Endothelial cell of hepatic sinusoid (primary cell): ENCODE measurements around the gene PLAC1.

ENCODE experiments used
- in situ Hi-C: cut with HindIII; loops from 2 replicates; pipeline ENCODE4 v1.10.0; 2017; ENCODE audit warnings: low sequenced_read_pairs

PLAC1 gene

DNA sequence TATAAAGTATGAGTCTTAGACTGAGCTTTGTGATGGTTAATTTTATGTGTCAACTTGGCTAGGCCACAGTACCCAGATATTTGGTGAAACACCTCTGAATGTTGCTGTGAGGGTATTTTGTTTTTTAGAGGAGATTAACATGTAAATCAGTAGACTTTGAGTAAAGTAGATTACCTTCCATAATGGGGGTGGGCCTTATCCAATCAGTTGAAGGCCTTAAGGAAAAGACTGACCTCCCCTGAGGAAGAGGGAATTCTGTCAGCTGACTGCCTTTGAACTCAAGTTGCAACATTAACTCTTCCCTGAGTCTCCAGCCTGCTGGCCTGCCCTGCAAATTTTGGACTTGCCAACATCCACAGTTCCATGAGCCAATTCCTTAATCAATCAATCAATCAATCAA is 66.0 kb downstream of the PLAC1 start:
- in situ Hi-C loops = no loop called here

GRCh38 chrX:134591502-134591901 is 66.8 kb downstream of the PLAC1 start:
- in situ Hi-C loops = no loop called here

DNA sequence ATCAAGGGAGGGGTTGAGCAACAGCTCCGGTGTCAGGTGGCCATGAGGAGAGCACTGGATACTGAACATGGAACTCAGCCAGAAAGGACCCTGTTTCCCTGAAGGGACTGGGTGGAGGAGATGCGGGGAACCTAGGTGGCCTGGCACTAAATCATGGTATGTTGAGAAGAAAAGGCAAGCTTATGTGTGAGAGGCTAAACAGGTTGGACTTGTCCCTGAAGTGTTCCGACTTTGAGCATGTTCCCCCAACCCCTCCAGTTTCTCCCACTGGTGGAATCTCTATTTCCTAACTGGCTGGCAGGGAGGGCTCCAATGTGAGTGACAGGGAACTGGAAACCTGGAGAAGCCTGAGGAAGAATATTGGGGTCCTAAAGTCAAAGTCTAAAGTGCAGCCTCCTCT is 69.5 kb downstream of the PLAC1 start:
- in situ Hi-C loops = no loop called here

DNA sequence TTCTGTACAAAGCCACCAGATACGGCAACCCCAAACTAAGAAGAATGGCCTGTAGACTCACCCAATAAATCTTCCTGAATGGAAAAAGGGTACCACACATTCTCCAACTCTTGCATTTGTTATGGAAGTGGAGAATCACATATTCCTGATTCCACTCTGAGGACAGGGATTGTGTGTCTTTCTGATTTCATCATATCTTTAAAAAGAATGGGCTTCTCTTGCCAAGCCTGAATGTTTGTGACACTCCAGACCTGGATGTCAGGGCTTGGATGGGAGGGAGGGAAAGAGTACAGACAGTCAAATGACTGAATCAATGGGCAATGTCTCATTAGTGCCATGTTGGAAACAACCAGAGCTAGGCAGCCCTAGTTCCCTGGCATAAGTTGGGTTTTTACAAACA is 77.4 kb downstream of the PLAC1 start:
- in situ Hi-C loops = no loop called here

DNA sequence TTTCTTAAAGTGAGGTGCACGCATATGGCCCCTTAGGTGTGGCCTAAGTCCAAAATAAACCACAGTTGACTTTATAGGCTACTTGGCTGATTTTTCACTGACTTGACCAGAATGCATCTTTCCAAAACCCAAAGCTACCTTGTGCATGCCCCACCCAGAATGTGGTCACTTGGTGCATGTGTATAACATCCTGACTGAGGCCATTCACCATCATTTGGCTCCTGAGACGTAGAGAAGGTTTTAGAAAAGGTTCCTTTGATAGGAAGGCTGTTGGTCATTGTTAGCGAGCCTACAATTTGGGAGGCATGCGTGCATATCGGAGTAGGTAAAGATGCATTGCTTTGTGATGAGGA is 84.6 kb downstream of the PLAC1 start:
- in situ Hi-C loops = no loop called here

DNA sequence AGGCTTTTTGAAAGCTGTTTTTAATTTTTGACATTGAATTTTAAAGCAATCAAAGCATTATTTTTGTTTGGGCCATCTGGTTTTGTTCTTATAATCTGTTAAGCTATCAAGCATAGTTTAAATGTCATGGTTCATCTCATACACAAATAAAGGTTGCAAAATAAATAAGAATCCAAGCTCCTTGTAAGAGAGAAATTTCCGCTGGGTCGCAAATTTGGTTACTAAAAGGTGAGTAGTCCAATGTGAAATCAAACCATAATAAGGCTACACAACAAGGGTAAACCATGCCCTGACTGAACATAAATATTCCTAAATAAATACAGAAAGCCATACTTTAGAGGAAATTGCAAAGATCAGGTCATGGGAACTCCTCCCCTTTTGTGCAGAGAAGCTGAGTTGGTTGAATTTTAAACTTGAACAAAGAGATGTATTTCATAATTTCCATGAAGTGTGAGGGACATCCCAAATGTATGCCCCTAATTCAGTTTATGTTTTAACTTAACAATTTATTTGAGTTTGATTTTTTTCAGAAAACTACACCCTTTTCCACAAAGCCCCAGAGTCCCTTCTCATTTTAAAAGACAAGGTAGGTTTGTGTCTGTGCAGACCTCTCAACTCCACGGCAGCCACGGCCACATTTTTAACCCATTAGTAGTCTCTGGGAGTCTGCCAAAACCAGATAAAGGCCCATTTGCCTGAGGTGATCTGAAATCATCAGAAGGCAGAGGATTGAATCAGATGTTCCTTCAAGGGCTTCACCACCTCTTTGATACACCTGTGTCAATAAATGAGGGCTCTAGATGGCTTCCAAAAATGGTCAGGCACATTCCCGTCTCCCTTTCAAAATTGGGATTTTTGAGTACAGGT is 85.2 kb downstream of the PLAC1 start:
- in situ Hi-C loops = no loop called here

DNA sequence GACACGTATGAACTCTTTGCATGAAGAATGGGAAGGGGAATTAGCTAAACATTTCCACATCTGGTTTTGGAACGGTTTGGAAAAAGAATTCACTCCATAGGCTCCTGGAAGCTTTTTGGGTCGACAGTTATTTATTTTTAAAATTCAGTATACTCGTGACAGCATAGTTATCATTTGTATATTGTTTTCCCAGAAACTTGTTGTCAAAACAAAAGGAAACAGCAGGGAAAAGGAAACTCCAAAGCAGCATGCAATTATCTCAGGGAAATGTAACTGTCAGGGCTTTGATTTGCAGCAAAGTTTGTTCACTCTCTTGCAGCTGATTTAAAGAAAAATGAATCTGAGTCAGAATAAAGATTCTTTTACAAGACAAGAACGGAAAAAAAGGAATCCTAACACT is 86.5 kb downstream of the PLAC1 start:
- in situ Hi-C loops = no loop called here

- in situ Hi-C loops = no loop called here
Observed at GRCh38 chrX:134570899-134571298, 87.4 kb downstream of the PLAC1 start.

DNA sequence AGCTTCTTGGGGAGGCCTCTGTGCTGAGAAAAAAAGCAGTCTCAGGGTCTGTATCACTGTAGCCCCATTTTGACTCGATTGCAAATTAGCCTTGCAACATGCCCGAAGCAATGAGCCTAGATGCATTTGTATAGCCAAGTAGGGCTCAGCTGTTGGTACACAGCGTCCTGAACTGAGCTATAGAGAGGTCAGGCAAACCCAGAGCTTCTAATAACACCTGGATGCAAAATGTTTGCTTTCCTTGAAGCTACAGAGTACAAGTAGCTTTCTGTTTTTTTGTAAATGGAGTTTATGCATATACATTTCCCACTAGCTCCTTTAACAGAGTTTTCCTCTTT is 87.8 kb downstream of the PLAC1 start:
- in situ Hi-C loops = no loop called here

DNA sequence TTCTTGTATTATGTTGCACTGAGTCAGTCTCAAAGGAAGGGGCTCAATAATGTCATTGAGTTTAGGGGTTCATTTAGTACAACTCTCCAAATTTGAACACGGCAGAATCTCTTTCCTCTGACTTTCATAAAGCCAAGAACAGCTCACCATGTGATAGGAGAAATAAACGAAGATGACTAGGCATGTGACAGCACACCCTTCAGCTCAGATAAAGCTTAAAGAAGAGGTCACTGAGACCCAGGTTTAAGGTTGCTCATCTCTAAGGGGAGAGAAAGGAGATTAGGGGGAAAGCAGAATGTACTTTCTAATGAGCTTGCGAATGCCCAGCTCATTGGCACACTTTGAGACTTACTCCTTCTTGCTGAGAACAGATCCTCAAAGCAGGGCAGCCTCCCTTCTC is 89.0 kb downstream of the PLAC1 start:
- in situ Hi-C loops = no loop called here

DNA sequence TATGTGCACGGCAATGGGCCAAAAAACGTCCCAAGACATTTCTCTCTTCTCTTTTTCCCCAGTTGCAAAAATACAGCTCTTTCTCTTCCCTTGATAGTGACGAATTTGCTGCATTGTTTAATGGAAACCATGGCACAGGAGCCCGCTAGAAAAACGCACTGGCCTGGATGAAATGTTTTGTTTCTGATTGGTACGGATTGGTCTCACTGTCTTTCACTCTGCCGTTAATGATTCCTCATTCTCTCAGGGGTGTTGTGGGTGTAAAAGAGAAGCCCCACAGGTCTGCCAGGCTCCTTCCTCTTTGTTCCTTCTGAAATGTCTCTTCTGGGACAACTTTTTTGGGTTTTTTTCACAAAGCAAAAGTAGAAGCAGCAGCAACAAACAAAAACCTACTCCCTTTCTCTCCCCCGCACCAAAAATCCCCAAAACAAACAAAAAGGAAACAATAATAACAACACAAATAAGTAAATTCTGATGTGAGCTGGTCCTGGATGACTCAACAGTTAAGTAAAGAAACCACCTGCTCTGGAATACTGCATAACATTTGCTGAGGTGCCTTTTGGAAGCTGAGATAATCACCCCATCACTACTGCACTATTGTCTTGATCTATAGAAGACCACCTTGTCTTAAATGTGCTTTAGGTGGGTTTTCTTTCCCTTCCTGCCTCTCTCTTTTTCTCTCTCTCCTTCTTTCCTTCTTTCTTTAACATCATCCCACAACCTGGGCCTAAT is 89.8 kb downstream of the PLAC1 start:
- in situ Hi-C loops = no loop called here

DNA sequence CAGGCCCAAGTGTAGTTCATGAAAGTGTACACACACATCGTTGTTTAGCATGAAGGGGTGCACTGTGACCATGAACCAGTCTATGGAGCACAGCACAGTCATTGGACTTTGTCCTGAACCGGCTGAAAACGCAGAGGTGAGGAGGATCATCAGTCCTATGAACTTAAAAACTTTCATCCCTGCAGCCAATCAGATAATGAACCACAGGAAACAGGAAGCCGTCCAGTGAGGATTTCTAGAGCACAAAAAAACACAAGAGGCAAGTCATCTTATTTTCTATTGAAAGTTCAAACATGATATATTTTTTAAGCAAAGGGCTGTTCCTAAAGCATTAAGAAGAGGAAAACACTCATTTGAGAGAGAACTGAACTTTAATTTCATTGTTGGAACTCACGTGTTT is 91.8 kb downstream of the PLAC1 start:
- in situ Hi-C loops = no loop called here

DNA sequence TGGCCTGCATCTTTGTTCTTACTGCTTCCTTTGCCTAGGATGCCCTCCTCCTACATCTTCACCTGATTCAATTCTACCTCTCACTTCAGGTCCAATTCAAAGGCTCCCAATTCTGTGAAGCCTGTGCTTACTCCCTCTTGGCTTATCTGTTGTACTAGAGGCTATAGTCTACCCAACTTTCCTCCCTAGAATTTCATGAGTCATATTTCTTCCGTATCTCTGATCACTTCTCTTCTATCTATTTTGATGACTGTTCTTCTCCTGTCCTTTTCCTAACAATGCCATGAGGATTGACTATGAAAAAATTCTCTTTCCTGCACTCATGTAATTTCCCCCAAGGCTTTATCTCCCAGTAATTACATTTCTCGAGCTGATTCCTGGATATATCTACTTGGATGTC is 96.3 kb downstream of the PLAC1 start:
- in situ Hi-C loops = no loop called here

DNA sequence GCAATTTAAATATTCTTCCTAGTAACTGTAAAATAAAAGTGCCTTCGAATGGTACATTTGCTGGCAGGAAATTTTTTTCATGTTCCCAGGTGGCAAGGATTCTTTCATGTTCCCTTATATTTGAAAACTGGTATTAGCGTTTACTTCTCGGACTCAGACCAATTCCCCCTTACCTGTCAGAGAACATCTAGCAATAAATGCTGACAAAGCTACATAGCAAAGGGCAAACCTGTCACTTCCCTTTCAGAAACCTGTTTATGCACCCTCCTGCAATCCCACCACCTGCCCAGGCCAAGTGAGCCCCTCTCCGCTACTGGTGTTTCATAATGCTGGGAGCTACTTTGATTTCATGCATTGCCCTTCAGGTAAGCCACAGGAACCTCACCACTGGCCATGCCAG is 100.1 kb downstream of the PLAC1 start:
- in situ Hi-C loops = no loop called here

DNA sequence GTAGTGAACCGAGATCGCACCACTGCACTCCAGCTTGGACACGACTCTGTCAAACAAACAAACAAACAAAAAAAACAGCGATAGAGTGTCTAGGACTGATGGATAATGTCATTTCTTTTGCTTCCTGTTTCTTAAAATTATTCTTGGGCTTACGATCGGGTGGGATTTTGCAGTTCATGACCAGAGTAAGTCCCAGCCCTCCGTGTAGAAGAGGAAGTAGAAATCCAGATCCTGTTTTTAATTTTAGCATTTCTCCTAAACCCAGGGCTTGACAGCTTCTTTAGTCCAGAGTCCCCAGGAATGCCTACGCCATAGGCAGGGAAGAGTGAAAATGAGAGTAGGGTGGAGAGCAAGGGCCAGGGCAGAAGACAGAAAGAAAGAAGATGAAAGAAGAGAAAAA is 104.0 kb downstream of the PLAC1 start:
- in situ Hi-C loops = no loop called here

DNA sequence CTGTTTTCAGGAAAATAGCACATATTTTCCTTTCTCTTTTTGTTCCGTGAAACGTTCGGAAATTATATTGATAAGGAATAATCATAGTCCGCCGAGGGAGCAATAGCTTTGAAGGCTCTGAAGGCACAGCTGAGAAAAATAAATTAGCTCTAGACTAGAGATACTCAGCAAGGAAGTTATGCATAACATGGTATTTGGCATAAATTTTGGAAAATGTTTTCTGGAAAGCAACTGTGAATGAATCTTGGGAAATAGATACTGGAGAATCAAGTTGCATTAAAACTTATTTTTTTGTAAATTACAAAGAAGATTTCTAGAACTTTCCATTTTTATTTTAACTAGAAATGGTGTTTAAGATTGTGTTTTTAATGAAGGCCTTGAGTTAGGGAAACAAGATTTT is 105.9 kb downstream of the PLAC1 start:
- in situ Hi-C loops = no loop called here

DNA sequence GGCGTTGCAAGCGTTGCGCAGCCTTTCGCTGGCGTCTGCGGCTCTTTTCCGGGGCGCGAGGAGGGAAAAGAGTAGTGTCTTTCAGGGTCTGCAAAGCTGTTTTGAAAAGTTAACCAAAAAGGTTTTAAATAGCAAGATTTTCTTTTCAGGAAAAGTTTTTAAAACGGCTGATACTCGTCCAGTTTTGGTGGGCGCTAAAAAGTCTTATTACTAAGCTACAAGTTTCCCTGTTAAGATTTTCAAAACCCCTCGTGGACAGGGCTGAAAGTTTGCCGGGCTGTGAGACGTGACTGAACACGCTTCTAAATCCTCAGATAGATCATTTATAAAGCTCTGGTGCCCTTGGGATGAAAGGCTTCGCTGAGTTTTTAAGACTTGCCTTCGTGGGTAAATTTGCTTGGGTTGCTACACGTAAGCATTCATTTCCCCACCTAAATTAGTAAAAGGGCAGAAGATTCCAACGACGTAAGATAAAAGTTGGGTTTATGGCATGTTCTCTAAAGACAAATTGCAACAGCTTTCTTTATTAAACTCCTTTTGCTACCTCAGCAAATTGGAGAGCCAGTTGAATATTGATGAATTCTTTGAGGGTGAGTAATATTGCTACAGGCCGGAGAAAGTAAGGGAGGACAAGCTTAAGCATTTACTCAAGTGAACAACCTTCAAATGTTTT is 106.8 kb downstream of the PLAC1 start:
- in situ Hi-C loops = no loop called here

GRCh38 chrX:134548257-134549201 is 109.7 kb downstream of the PLAC1 start:
- in situ Hi-C loops = no loop called here

DNA sequence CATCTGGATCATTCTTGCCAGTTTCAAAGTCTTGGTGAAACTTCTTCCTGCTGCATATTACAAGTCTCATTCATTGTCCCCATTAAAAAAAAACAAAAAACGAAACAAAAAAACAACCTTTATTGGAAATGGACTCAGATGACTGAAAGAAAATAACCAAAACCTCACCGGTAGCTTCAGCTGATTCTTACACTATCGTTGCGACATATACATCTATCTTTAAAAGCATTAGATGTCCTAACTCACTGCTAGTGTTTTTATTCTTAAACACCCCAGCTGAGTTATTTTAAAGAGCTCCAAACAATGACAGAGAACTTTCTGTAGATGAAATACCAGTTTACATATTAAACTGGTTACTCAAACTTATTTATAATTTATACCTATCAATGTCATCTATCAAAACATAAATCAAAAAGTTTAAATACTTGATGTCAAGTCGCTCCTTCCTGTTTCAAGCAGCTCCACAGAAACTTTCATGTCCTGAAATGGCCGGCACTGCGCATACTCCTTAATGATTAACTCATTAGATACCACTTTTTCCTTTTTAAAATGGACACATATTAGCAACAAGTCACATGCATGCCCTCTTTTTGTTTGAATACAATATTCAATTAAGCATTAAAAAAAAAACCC is 111.1 kb downstream of the PLAC1 start:
- in situ Hi-C loops = no loop called here

DNA sequence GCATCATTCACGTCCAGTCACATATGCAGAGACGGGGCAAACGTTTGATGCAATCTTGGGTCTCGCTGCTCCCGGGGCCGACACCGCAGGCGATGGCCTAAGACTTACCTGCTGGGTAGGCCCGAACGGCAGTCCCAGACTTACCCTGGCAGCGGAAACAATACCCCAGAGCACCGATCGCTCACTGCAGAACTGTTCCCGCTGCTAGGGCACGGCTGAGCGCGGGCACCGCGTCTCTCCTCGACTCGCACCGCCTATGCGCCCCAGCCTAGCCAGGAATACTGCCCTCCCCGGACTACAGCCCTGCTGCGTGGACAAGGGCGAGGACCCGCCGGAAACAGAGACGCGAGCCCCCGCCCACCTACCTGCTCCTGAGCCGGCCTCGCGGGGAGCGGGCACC is 112.1 kb downstream of the PLAC1 start:
- in situ Hi-C loops = no loop called here

DNA sequence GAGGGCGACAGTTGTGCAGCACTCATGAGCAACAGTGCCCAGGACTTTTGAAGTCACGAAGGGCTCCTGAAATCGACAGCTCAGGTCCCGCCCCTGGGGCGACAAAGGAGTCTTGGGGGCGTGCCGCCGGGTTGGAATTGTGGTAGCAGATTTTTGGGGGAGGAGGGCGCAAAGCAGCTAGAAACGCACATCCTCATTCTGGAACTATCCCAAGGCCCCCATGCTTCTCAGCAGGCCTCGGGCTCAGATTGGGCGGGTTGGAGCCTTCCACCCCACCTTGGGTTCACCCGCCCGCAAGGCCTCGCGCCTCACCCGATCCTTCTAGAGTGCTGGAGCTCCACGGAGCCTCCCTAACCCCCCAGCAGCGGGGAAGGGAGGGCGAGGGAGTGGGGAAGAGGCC is 112.8 kb downstream of the PLAC1 start:
- in situ Hi-C loops = no loop called here
